OCI-LY7 (cell line): ENCODE results near the gene TMEM269. TPM values are rescaled to one million over a fixed set of nuclear protein-coding genes. Genes with fewer than 3 reads are reported as not detected.
"Not testable (repeated sequence)": the region's sequence is repeated elsewhere in the genome, so short reads cannot be mapped to it uniquely, and the experiment has no call there.

ENCODE experiments used
- BruUV-seq: library from RNA; stranded (reverse); fragments of 400-500 nt; replicated peaks from 2 replicates; lab custom pipeline; 2021; lab: Mats Ljungman, UMichigan
- CTCF ChIA-PET: fragments of 300-600 bp; sonication (Branson Sonifier 250); formaldehyde crosslinking; loops from one replicate; lab custom pipeline; 2022; ENCODE audit warnings: antibody characterized with exemption; ENCODE audit not compliant: unreplicated experiment; lab: Charles Lee
- POLR2A ChIA-PET: fragments of 300-600 bp; sonication (Branson Sonifier 250); formaldehyde crosslinking; loops from one replicate; lab custom pipeline; 2022; ENCODE audit warnings: antibody characterized with exemption; lab: Charles Lee
- DNase-seq: peaks from one replicate; pipeline ENCODE4 v3.0.0-alpha.2; 2015; ENCODE audit warnings: low spot score
- H2AFZ ChIP-seq: fragments of 200-600 bp; sonication (generic), shearing (Covaris generic); 2 replicates; pipeline ENCODE4 v1.6.1; 2014; ENCODE audit warnings: mild to moderate bottlenecking, antibody characterized with exemption, low read length, moderate library complexity
- H3K27ac ChIP-seq: fragments of 200-600 bp; sonication (generic); 2 replicates; pipeline ENCODE4 v1.5.1; 2014; ENCODE audit warnings: mixed run types, low read depth, mild to moderate bottlenecking, moderate library complexity, low read length, inconsistent platforms; ENCODE audit not compliant: poor library complexity, severe bottlenecking
- H3K36me3 ChIP-seq: fragments of 200-600 bp; sonication (generic); 2 replicates; pipeline ENCODE4 v1.6.1; 2014; ENCODE audit warnings: mild to moderate bottlenecking, antibody characterized with exemption, low read length, moderate library complexity, mixed read lengths; ENCODE audit not compliant: insufficient read depth
- H3K4me1 ChIP-seq: fragments of 200-600 bp; sonication (generic); 2 replicates; pipeline ENCODE4 v1.5.1; 2014; ENCODE audit warnings: mild to moderate bottlenecking, low read length; ENCODE audit not compliant: insufficient read depth, poor library complexity, severe bottlenecking
- H3K4me2 ChIP-seq: fragments of 200-600 bp; sonication (generic); 2 replicates; pipeline ENCODE4 v1.6.1; 2014; ENCODE audit warnings: mild to moderate bottlenecking, low read length
- H3K4me3 ChIP-seq: fragments of 200-600 bp; sonication (generic); 2 replicates; pipeline ENCODE4 v1.5.1; 2014; ENCODE audit warnings: mild to moderate bottlenecking, low read depth, low read length; ENCODE audit not compliant: poor library complexity, severe bottlenecking
- H3K79me2 ChIP-seq: fragments of 200-600 bp; sonication (generic); 2 replicates; pipeline ENCODE4 v1.6.1; 2016; ENCODE audit warnings: low read depth, mild to moderate bottlenecking, low read length, moderate library complexity, mixed read lengths; ENCODE audit not compliant: insufficient read depth
- H3K9me2 ChIP-seq: fragments of 200-600 bp; sonication (generic); 2 replicates; pipeline ENCODE4 v1.6.1; 2016; ENCODE audit warnings: mild to moderate bottlenecking, low read length, mixed read lengths; ENCODE audit not compliant: insufficient read depth
- H3K9me3 ChIP-seq: fragments of 200-600 bp; sonication (generic); 2 replicates; pipeline ENCODE4 v1.6.1; 2014; ENCODE audit warnings: mild to moderate bottlenecking, mixed run types, low read length, mixed read lengths
- H4K20me1 ChIP-seq: fragments of 200-600 bp; sonication (generic); 2 replicates; pipeline ENCODE4 v1.6.1; 2014; ENCODE audit warnings: mild to moderate bottlenecking, antibody characterized with exemption, low read length, moderate library complexity, mixed read lengths; ENCODE audit not compliant: insufficient read depth
- CTCF ChIP-seq: fragments of 200-600 bp; sonication (generic); conservative IDR thresholded peaks from 2 replicates; pipeline ENCODE4 v1.5.1; 2014; ENCODE audit warnings: mild to moderate bottlenecking, antibody characterized with exemption, low read length, moderate library complexity, mixed read lengths
- EZH2phosphoT487 ChIP-seq: fragments of 200-600 bp; sonication (generic); IDR thresholded peaks from 2 replicates; pipeline ENCODE4 v1.6.1; 2018; ENCODE audit warnings: low read depth, borderline replicate concordance, mild to moderate bottlenecking, mixed run types, antibody characterized with exemption, low read length, moderate library complexity, mixed read lengths
- intact Hi-C: fragments of 100-400 bp; cut with micrococcal nuclease; formaldehyde crosslinking; loops from one replicate; pipeline ENCODE4 v1.10.0; 2022; ENCODE audit not compliant: unreplicated experiment
- total RNA-seq, 2 experiments: library from RNA; depleted of rRNA in 1 of 2; stranded (reverse); fragments of >200 nt in 1 of 2; shearing (Covaris generic) in 1 of 2; gene quantifications; 2 replicates each; pipeline ENCODE4 v1.2.3, GENCODE V29; 2014 to 2022

The TMEM269 gene
- total RNA-seq, 2 experiments from 2014 or later: 0.16 to 0.46 TPM

GRCh38 chr1:42806593-42806992, 21.8 kb downstream of the TMEM269 start:
- no TSS peak for BruUV-seq
- POLR2A ChIA-PET: interaction anchor here (0.7 to 3.6 kb wide), 4 partner anchors 8 to 40 kb away, joined by 5 to 18 read pairs (median 10); partner anchors contain the start of genes ERMAP, SVBP and ZNF691
- TF ChIP-seq CTCF (no peak), EZH2phosphoT487 (no peak)
- H3K27ac ChIP-seq: no peak overlapping the region
- H3K4me1 ChIP-seq: no peaks in the 10 kb centered on the region
- H3K4me3 ChIP-seq: no peak overlapping the region
- CTCF ChIA-PET: no interaction called here
- H3K4me2 ChIP-seq: no peak overlapping the region
- H3K79me2 ChIP-seq: no peaks in the 10 kb centered on the region
- no peak for DNase-seq
- H3K9me2 ChIP-seq: no peaks in the 10 kb centered on the region
- H2AFZ ChIP-seq: no peak overlapping the region
- H3K36me3 ChIP-seq: peaks cover 5% of the 10 kb centered on the region
- no peaks in the 10 kb centered on the region for H3K9me3 ChIP-seq
- no peaks in the 10 kb centered on the region for H4K20me1 ChIP-seq
- intact Hi-C loops: no loop called here

GRCh38 chr1:42807056-42807668, 22.4 kb downstream of the TMEM269 start:
- POLR2A ChIA-PET: interaction anchor here (0.7 to 3.6 kb wide), 5 partner anchors 9 to 39 kb away, joined by 3 to 18 read pairs (median 9); partner anchors contain the start of genes ERMAP, SVBP and ZNF691
- H3K9me2 ChIP-seq: no peaks in the 10 kb centered on the region
- no peaks in the 10 kb centered on the region for H3K79me2 ChIP-seq
- CTCF ChIA-PET: no interaction called here
- H3K4me1 ChIP-seq: no peaks in the 10 kb centered on the region
- TF ChIP-seq EZH2phosphoT487: no peak
- no peak for TF ChIP-seq CTCF
- H3K27ac ChIP-seq: no peak overlapping the region
- no peaks in the 10 kb centered on the region for H3K9me3 ChIP-seq
- no TSS peak for BruUV-seq
- H3K4me2 ChIP-seq: no peak overlapping the region
- peaks cover 5% of the 10 kb centered on the region for H3K36me3 ChIP-seq
- no peak for DNase-seq
- H2AFZ ChIP-seq: no peak overlapping the region
- intact Hi-C loops: no loop called here
- H3K4me3 ChIP-seq: no peak overlapping the region
- H4K20me1 ChIP-seq: no peaks in the 10 kb centered on the region

GRCh38 chr1:42814815-42815214, 30.0 kb downstream of the TMEM269 start:
- H4K20me1 ChIP-seq, H3K79me2 ChIP-seq, H2AFZ ChIP-seq, DNase-seq, H3K36me3 ChIP-seq, H3K9me3 ChIP-seq, H3K27ac ChIP-seq, CTCF ChIA-PET, H3K9me2 ChIP-seq, H3K4me3 ChIP-seq, intact Hi-C loops, BruUV-seq, H3K4me2 ChIP-seq: not testable (repeated sequence)
- POLR2A ChIA-PET: interaction anchor here (2.0 kb wide), 1 partner anchor 48 kb away, joined by 11 read pairs; the partner anchor contains the start of genes C1orf50 and P3H1
- peaks cover 21% of the 10 kb centered on the region for H3K4me1 ChIP-seq
